Measurements from ENCODE around the gene GRM7.

GRCh38 chr3:7625021-7625420, 764.1 kb downstream of the GRM7 start:
- TF ChIP-seq CTCF (IDR thresholded peaks at IDR 0.05) (no peak), POLR2A (IDR thresholded peaks at IDR 0.05; ENCODE audit: low read depth) (no peak), POLR2AphosphoS5 (IDR thresholded peaks at IDR 0.05) (no peak), EP300 (IDR thresholded peaks at IDR 0.05) (no peak)

Data from esophagus muscularis mucosa (tissue), 4 donors.